ENCODE measurements around the gene SH3RF1.

SH3RF1 gene

DNA sequence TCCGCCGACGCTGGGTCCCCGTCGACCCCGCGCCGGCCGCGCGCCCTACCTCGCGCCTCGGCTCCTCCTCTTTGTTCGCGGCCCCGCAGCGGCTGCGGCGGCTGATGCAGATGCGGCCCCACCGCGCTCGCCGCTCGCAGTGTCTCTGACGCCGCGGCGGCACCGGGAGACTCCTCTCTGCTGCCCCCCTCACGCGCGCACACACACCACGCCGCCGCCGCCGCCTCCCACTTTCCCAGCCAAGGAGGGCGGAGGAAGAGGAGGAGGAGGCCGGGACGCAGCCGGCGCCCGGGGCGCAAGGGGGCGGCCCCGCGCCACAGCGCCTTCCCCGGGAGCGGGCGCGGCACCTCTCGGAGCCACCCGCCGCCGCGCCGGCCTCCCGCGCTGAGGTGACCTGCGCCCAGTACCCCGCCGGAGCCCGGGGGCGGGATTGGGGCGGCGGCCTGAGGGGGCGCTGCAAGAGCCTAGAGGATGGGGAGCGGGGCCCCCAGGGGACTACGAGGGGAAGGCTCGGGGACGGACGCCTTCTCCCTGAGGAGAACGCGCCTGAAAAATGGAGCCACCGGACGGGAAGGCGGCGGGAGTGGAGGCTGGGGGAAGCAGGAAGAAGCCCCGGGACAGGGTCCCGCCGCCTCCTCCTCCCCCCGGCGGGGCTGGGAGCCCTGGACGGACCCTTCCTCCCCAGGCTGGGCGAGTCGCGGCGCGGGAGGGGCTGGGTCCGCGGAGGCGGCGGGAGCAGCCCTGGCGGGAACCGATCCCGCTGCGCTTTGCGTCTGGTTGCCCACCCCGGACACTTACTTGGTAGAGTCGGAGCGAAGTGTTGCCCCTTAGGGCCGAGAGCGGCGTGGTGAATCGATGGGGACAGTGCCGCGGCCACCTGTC lies at the start of gene SH3RF1:
SH3RF1 (minus strand) TSS at position 147 of the 882 bp plus-strand sequence. CDS start 1,744 bp downstream, outside the sequence.
- TF ChIP-seq, protein P1, sequence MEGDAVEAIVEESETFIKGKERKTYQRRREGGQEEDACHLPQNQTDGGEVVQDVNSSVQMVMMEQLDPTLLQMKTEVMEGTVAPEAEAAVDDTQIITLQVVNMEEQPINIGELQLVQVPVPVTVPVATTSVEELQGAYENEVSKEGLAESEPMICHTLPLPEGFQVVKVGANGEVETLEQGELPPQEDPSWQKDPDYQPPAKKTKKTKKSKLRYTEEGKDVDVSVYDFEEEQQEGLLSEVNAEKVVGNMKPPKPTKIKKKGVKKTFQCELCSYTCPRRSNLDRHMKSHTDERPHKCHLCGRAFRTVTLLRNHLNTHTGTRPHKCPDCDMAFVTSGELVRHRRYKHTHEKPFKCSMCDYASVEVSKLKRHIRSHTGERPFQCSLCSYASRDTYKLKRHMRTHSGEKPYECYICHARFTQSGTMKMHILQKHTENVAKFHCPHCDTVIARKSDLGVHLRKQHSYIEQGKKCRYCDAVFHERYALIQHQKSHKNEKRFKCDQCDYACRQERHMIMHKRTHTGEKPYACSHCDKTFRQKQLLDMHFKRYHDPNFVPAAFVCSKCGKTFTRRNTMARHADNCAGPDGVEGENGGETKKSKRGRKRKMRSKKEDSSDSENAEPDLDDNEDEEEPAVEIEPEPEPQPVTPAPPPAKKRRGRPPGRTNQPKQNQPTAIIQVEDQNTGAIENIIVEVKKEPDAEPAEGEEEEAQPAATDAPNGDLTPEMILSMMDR (IDR thresholded peaks at IDR 0.05; ENCODE audit: insufficient read depth, low read depth, low read length, missing control alignments), result peak; percentile 33
- DNase-seq (ENCODE audit: low read depth), result peak; percentile 85
- H3K4me3 ChIP-seq (ENCODE audit: low read depth, low read length), result peak within 1 kb of the TSS; percentile 88

DNA sequence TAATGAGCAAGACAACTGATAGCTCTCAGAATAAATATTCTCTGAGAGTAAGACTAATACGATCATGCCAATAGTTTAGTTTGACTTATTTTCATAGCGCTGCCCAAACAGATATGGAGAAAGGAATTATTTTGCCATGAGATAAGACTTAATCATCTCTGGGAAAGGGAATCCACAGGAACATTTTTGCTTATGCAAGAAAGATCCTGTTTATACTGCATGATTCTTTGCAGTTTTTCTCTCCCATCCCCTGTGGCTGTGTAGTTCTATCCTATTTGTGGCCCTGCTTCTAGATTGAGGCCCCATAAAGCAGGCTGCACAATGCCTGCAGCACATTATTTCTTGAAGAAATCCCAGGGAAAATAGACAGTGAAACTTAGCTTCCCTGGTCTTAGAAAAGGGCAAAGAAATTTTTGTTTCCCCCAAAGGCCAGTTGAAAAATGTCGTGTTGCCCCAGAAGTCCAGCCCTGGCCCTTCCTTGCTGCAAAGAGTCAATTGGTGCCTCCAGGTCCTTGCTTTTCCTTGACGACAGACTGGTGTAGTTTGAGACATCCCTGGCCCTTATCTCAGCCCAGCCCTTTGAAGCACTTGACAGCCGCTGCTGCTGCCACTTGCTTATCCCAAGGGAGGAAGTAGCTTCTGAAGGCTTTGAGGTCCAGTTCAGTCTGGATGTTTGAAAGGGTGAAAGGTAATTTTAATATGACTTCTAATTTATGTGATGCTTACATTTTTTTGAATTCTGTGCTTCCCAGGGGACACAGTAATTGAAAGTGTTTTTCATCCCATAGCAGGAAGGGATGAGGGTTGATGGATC lies 45.0 kb upstream of the SH3RF1 start:
- TF ChIP-seq, protein P1 (IDR thresholded peaks at IDR 0.05; ENCODE audit: insufficient read depth, low read depth, low read length, missing control alignments), result no peak
- H3K4me3 ChIP-seq (ENCODE audit: low read depth, low read length), result no peak overlapping the region
- no peak for DNase-seq (ENCODE audit: low read depth)

DNA sequence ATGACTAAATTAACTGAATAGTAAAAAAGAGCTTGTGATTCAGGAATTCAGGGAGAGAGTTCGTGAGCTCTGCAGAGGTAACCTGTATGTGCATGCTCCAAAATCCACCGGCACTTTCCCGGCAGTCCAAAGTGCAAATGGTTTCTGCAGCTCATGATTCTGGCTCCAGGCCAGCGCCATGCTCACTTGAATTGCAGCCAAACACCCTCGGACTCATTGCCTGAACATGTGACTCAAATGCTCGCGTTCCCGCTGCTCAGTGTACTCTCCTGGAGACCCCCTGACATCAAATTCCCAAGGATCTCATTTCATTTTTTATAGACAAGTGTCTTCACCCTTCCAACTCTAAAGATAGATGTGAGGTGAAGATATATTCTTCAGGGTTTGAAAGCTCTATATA lies 44.1 kb upstream of the SH3RF1 start:
- TF ChIP-seq, protein P1 (IDR thresholded peaks at IDR 0.05; ENCODE audit: insufficient read depth, low read depth, low read length, missing control alignments), result no peak
- no peak for DNase-seq (ENCODE audit: low read depth)
- H3K4me3 ChIP-seq (ENCODE audit: low read depth, low read length), result no peak overlapping the region

DNA sequence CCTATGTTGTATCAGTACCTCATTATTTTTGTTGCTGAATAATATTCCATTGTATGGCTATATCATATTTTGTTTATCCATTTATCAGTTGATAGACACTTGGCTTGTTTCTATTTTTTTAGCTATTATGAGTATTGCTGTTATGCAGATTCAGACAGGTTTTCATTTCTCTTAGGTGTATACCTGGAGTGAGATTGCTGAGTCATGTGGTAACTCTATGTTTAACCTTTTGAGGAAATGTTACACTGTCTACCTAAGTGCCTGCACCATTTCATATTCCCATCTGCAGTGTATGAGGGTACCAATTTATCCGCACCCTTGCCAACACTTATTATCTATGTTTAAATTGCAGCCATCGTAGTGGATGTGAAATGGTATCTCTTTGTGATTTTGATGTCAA lies 43.0 kb upstream of the SH3RF1 start:
- DNase-seq (ENCODE audit: low read depth), result no peak
- H3K4me3 ChIP-seq (ENCODE audit: low read depth, low read length), result no peak overlapping the region
- TF ChIP-seq, protein P1 (IDR thresholded peaks at IDR 0.05; ENCODE audit: insufficient read depth, low read depth, low read length, missing control alignments), result no peak

DNA sequence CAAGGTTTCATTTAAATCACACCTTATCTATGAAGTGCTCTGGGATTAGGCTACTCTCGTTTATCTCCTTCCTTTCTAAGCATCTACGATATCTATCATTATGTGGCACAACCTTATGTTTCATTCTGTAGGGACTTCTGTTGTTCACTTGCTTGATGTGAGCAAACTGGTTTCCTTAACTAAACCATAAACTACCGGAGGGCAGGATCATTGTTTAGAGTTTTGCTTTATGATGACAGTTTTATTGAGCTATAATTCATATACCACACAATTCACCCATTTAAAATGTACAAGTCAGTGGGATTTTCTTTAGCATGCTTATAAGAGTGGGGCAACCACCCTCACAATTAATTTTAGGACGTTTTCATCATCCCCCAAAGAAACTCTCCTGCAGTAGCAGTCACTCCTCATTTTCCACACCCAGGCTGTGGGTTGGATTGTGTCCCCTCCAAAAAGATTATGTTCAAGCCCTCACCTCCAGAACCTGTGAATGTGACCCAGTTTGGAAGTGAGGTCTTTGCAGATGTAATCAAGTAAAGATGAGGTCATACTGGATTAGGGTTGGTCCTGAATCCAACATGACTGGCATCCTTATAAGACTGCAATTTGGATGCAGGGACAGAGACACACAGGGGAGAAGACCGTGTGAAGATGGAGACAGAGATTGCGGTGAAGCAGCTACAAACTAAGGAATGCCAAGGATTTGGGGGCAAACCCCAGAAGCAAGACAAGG lies 42.1 kb upstream of the SH3RF1 start:
- no peak for DNase-seq (ENCODE audit: low read depth)
- H3K4me3 ChIP-seq (ENCODE audit: low read depth, low read length), result no peak overlapping the region
- TF ChIP-seq, protein P1 (IDR thresholded peaks at IDR 0.05; ENCODE audit: insufficient read depth, low read depth, low read length, missing control alignments), result no peak

DNA sequence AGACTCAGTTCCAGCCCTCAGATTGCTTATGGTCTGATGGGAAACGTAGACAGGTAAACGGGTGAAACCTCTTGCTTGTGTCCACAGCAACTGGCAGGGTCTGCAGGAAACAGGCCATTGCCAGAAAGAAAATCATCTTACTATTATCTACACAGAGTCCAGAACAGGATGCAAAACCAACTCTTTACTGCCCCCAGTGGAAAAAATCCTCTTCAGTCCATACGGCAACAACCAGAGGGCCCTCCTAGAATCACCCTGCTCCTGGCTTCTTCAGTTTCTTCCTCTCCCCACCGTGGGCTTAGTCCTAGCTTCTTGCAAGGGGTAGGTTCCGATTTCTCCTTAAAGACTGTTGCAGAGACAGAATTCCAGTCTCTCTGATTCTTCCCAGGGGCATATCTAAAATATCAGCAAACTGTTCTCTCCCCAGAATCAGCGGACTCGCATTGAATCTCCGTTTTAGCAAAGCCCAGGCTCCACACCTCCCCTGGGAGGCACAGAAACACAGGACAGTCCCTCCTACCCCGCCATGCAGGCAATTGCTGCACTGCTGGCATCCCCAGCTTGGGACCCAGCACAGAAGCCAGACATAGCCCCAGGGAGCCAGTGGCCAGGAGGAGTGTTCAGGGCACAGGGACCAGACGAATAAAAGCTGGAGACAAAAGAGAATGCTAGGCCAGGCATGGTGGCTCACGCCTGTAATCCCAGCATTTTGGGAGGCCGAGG lies 41.0 kb upstream of the SH3RF1 start:
- DNase-seq (ENCODE audit: low read depth), result peak; percentile 69
- TF ChIP-seq, protein P1 (IDR thresholded peaks at IDR 0.05; ENCODE audit: insufficient read depth, low read depth, low read length, missing control alignments), result peak; percentile 54
- H3K4me3 ChIP-seq (ENCODE audit: low read depth, low read length), result no peak overlapping the region

All from GM12865 (cell line).